A549 treated with RU486 at 1 μM for 4 hours (cell line): ENCODE results near the gene MBL2. TPM values are rescaled to one million over a fixed set of nuclear protein-coding genes. Genes with fewer than 3 reads are reported as not detected.

Source experiments
- total RNA-seq: library from RNA; stranded (reverse); fragments of 200-300 nt; extraction: Qiagen RNA extraction; gene quantifications from 5 replicates; pipeline ENCODE4 v1.2.3, GENCODE V29; 2022; ENCODE audit warnings: low read depth

Gene MBL2
- total RNA-seq = not detected in 5 replicates

DNA sequence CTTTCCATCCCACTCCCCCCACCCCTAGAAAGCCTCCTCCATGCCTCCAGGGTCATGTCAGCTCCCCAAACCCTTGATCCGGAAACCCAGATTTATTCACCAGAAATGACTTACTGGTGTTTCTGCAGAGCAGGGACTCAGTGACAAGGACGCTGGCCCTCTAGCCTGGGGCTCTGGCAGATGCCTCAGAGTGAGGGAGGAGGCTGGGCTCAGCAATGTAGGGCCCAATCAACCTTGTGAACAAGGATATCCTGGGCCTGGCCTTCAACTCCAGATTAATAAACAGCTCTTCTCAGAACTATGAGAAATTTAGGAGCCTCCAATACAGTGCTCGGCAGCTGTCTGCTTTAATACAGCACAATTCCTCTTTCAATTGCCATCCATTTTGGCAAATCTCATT lies at the start of gene MBL2:
MBL2 (minus strand) TSS at position 162 of the 400 bp plus-strand sequence. CDS start 1,149 bp downstream, outside the sequence.

